HG03039 (cell line): Measurements from ENCODE around the gene HCFC2.
A peak's percentile ranks its signal among the peaks of the same experiment; 100 is the strongest.

ENCODE experiments used
- ATAC-seq: cut with Tn5 transposase; IDR thresholded peaks from one replicate; pipeline ENCODE4 v1.9.1; 2021; ENCODE audit warnings: mild to moderate bottlenecking, moderate library complexity; ENCODE audit not compliant: unreplicated experiment

The HCFC2 gene

GRCh38 chr12:104056419-104056972 lies 7.8 kb upstream of the HCFC2 start:
- no peak for ATAC-seq

- no peak for ATAC-seq
Measured at GRCh38 chr12:104057771-104058197, 6.5 kb upstream of the HCFC2 start.

GRCh38 chr12:104058802-104059201 lies 5.5 kb upstream of the HCFC2 start:
- ATAC-seq = no peak

- no peak for ATAC-seq
Measured at GRCh38 chr12:104059963-104060362, 4.4 kb upstream of the HCFC2 start.

- ATAC-seq = no peak
Measured at GRCh38 chr12:104060791-104061190, 3.5 kb upstream of the HCFC2 start.

- ATAC-seq = peak; percentile 22
Measured at GRCh38 chr12:104063712-104064030, 660 bp upstream of the HCFC2 start.

- ATAC-seq = peak; percentile 2
Measured at GRCh38 chr12:104064842-104065427, 604 bp downstream of the HCFC2 start.

- no peak for ATAC-seq
Measured at GRCh38 chr12:104072099-104072498, 7.8 kb downstream of the HCFC2 start.

- ATAC-seq = no peak
Measured at GRCh38 chr12:104073699-104074098, 9.4 kb downstream of the HCFC2 start.

- ATAC-seq = no peak
Measured at GRCh38 chr12:104079024-104079423, 14.7 kb downstream of the HCFC2 start.

- ATAC-seq = no peak
Measured at GRCh38 chr12:104080764-104081163, 16.4 kb downstream of the HCFC2 start.

- ATAC-seq = peak; percentile 74
Measured at GRCh38 chr12:104083769-104084475, 19.6 kb downstream of the HCFC2 start.

- ATAC-seq = no peak
Measured at GRCh38 chr12:104090685-104091084, 26.4 kb downstream of the HCFC2 start.

- ATAC-seq = no peak
Measured at GRCh38 chr12:104091136-104091535, 26.8 kb downstream of the HCFC2 start.

- ATAC-seq = no peak
Measured at GRCh38 chr12:104094284-104094683, 30.0 kb downstream of the HCFC2 start.

- ATAC-seq = no peak
Measured at GRCh38 chr12:104095289-104095688, 31.0 kb downstream of the HCFC2 start.

- ATAC-seq = no peak
Measured at GRCh38 chr12:104097954-104098353, 33.6 kb downstream of the HCFC2 start.

GRCh38 chr12:104105461-104105860 lies 41.1 kb downstream of the HCFC2 start:
- no peak for ATAC-seq

- no peak for ATAC-seq
Measured at GRCh38 chr12:104106965-104107364, 42.6 kb downstream of the HCFC2 start.

GRCh38 chr12:104108755-104109445 lies 44.6 kb downstream of the HCFC2 start:
- no peak for ATAC-seq

- ATAC-seq = no peak
Measured at GRCh38 chr12:104109446-104110271, 45.3 kb downstream of the HCFC2 start.
